NCI-H524 (cell line): ENCODE data around the gene NAGLU.
"Not testable (repeated sequence)": the region's sequence is repeated elsewhere in the genome, so short reads cannot be mapped to it uniquely, and the experiment has no call there.

ENCODE experiments used
- DNase-seq, 2 experiments: peaks; one replicate each; lab custom pipeline; 2025; lab: John Stamatoyannopoulos, UW

The NAGLU gene

DNA sequence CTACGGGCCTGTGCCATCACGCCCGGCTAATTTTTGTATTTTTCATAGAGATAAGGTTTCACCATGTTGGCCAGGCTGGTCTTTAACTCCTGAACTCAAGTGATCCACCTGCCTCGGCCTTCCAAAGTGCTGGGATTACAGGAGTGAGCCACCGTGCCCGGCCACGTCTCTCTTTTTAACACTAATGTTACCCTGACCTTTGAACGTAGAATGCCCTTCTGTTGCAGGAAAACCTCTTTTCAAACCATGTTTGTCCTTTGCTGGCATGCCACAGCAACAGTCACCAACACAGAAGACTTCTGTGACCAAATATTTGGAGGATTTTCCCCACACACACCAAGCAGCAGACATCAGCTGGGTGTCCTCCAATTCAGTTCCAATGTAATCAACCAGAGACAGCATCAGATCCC is 8.8 kb downstream of the NAGLU start:
- no peak for DNase-seq

DNA sequence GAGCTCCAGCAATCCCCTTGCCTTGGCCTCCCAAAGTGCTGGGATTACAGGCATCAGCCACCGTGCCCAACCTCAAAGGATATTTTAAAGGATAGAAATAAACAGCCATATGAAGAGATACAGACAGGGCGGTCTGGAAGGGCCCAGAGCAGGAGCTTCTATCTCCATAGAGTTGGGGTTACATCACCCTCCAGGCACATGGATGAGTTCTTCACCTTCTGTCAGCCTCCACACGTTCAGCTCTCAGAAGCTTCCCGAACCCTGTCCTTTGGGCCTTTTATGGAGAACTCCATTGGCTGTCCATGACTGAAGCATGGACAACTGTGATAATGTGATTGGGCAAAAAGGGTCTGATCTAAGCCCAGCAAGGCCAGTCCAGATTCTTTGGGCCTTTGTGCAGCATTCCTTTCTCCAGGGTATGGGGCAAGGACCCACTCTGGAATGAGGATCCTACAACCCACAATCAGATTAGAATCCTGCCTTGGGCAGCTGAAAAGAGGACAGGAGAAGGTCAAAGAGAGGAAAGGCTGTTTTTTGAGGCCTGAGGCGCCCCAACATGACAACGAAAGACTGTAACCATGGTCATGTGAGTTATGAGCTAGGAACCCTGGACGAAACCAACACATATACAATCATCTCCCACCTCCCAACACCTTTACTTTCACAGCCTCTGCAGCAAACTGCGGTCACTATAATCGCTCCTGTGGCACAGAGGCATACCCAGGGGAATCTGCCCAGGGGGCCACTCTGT is 9.9 kb downstream of the NAGLU start:
- DNase-seq, result not testable (repeated sequence)

DNA sequence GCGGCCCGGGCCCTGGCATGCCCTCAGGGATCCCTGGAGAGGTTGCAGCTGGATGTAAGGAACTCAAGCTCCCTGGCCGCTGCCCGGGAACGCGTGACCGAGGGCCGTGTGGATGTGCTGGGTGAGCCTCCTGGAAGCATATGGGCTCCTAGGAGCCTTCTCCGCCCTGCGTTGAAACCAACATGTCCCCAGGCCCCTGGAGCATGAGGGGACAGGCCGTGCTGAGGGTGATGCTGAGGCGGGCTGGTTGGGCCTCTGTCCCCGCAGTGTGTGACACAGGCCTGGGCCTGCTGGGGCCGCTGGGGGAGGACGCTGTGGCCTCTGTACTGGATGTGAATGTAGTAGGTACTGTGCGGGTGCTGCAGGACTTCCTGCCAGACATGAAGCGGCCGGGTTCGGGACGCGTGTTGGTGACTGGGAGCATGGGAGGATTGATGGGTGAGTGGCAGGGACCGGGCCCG is 11.0 kb downstream of the NAGLU start:
- no peak for DNase-seq

DNA sequence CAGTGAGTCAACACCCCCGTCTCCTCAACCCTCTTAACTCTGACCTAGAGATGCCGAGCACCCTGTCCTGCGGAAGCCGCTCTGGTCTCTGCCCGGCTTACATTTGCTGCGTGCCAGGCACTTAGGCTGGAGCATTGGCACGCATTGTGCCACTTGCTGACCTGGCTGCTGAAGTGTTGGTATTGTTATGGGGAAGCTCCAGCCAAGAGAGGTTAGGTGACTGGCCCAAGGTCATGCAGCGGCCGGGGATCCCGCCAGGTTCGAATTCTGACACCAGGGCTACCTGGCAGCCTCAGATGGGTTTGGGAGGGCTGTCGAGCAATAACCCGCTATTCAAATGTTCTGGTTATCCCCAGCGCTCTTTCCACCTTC is 11.6 kb downstream of the NAGLU start:
- no peak for DNase-seq

DNA sequence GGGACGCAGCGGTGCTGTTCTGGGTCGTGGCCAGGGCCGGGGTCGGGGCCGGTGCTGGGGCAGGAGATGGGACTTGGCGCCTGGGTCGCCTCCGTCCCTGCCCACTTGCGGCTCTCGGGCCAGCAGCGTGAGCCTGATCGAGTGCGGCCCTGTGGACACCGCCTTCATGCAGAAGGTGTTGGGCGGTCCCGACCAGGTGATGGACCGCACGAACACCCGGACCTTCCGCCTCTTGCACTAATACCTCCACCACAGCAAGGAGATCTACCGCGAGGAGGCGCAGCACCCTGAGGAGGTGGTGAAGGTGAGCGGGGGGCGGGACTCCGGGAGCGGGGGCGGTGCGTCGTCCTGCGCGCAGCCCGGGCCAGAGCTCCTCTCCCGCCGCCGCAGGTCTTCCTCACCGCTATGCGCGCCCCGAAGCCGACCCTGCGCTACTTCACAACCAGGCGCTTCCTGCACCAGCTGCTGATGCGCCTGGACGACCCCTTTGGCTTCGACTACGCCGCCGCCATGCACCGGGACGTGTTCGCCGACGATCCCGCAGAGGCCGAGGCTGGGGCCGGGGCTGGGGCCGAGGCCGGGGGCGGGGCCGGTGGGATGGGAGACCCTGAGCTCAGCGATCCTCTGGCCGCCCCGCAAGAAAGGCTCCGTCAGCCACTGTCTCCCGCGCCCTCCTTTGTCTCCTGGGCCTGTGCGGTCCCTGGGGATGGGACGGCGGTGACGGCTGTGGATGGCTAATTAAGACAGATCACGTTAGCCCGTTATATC is 12.2 kb downstream of the NAGLU start:
- peak; percentile 64 to 76 for DNase-seq

DNA sequence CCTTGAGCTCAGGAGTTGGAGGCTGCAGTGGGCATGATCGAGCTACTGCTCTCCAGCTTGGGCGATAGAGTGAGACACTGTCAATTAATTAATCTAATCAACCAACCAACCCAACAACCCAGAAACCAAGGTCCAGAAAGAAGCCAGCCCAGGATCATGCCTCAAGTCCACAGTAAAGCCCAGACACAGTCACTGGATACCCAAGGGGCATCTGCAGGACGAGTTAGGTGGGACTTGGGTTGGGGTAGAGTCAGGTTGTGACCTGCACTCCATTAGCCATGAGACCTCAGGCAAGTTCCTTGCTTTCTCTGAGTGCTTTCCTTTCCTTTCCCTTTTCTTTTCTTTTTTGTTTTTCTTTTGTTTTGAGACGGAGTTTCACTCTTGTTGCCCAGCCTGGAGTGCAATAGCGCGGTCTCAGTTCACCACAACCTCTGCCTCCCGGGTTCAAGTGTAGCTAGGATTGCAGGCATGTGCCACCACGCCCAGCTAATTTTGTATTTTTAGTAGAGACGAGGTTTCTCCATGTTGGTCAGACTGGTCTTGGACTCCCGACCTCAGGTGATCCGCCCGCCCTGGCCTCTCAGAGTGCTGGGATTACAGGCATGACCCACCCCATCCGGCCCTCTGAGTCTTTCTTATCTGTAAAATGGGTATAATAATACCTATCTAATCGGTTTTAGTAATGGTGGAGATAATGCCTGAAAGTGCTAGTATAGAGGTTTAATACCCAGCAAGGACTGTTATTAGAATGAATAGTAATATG is 13.1 kb downstream of the NAGLU start:
- DNase-seq, result no peak

DNA sequence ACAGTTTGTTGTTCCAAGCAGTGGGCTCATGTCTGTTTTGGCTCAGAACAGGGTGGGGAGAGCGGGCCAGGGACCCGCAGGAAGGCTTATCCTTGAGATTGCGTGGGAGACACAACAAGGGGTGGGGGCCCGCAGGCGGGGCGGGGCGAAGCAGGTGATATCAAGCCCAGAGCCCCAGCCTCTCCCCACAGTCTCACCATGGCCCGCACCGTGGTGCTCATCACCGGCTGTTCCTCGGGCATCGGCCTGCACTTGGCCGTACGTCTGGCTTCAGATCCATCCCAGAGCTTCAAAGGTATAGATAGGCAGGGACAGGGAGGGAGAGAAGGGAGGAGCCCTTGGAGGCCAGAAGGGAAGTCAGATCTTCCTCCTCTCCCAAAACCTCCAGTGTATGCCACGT is 16.7 kb downstream of the NAGLU start, which contains the start of gene HSD17B1:
TSS of gene HSD17B1 (plus strand) at position 188 of the 400 bp plus-strand sequence. CDS start at position 199, 11 bp downstream.
- DNase-seq, result not testable (repeated sequence)

DNA sequence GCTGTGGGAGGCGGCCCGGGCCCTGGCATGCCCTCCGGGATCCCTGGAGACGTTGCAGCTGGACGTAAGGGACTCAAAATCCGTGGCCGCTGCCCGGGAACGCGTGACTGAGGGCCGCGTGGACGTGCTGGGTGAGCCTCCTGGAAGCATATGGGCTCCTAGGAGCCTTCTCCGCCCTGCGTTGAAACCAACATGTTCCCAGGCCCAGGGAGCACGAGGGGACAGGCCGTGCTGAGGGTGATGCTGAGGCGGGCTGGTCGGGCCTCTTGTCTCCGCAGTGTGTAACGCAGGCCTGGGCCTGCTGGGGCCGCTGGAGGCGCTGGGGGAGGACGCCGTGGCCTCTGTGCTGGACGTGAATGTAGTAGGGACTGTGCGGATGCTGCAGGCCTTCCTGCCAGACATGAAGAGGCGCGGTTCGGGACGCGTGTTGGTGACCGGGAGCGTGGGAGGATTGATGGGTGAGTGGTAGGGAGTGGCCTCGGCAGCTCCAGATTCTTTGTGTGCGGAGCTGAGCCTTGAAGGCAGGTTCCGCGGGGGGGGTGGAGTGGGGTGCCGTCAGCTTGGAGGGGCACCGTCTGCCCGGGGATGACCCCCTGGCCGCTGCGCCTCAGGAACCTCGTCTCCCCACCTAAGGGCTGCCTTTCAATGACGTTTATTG is 17.2 kb downstream of the NAGLU start:
- DNase-seq, result no peak

DNA sequence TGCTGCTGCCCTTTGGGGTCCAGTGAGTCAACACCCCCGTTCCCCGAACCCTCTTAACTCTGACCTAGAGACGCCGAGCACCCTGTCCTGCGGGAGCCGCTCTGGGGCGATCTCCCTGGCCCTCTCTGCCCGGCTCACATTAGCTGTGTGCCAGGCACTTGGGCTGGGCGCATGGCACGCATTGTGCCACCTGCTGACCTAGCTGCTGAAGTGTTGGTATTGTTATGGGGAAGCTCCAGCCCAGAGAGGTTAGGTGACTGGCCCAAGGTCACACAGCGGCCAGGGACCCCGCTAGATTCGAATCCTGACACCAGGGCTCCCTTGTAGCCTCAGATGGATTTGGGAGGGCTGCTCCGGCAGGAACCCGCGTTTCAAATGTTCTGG is 17.8 kb downstream of the NAGLU start:
- DNase-seq, result peak in 1 of 2 experiments; percentile 21

DNA sequence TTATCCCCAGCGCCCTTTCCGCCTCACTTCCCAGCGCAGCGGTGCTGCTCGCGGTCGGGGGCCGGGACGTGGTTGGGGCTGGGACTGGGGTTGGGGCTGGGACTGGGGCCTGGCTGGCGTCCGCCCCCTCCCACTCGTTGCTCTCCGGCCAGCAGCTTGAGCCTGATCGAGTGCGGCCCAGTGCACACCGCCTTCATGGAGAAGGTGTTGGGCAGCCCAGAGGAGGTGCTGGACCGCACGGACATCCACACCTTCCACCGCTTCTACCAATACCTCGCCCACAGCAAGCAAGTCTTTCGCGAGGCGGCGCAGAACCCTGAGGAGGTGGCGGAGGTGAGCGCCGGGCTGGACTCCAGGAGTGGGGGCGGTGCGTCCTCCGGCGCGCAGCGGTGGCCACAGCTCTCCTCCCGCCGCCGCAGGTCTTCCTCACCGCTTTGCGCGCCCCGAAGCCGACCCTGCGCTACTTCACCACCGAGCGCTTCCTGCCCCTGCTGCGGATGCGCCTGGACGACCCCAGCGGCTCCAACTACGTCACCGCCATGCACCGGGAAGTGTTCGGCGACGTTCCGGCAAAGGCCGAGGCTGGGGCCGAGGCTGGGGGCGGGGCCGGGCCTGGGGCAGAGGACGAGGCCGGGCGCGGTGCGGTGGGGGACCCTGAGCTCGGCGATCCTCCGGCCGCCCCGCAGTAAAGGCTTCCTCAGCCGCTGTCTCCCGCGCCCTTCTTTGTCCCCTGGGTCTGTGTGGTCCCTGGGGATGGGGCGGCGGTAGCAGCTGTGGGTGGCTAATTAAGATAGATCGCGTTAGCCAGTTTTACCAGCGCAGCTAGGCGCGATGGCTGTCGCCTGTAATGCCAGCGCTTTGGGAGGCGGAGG is 18.4 kb downstream of the NAGLU start:
- peak; percentile 47 to 75 for DNase-seq

DNA sequence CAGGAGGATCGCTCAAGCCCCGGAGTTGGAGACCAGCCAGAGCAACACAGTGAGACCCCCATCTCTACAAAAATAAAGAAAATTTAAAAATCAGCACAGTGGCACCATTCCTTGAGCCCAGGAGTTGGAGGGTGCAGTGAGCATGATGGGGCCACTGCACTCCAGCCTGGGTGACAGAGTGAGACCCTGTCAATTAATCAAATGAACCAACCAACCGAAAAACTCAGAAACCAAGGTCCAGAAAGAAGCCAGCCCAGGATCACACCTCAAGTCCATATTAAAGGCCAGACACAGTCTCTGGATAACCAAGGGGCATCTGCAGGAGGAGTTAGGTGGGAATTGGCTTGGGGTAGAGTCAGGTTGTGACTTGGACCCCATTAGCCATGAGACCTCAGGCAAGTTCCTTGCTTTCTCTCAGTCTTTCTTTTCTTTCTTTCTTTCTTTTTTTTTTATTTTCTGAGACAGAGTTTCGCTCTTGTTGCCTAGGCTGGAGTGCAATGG is 19.1 kb downstream of the NAGLU start:
- no peak for DNase-seq

DNA sequence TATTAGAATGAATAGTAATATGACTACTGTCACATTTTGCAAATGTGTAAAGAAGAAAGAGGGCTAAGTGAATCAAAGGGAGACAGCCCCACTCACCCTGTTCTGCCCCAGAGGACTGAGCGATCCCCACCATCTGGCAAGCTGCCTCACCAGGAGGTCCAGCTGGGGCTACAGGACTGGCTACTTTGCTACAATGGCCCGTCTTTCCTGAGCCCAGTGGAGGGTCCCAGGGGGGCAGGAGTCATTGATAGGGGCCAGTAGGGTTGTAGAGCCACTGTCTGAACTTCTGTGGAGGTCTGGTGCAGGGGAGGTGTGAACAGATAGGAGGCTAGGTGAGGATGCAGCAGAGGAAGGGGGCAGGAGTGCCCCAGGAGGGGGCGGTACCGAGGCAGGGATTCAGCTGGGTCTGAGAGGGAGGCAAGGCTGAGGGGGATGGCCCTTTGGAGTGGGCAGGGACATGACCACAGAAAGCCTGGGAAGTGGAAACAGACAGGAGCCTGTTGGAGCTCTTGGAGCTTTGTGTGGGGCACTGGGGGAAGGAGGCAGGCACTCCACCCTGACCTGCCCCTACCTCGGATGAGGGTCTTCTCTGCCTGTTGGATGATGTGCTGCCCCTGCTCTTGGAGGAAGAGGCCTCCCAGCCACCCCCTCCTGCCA is 20.0 kb downstream of the NAGLU start:
- DNase-seq, result not testable (repeated sequence)

DNA sequence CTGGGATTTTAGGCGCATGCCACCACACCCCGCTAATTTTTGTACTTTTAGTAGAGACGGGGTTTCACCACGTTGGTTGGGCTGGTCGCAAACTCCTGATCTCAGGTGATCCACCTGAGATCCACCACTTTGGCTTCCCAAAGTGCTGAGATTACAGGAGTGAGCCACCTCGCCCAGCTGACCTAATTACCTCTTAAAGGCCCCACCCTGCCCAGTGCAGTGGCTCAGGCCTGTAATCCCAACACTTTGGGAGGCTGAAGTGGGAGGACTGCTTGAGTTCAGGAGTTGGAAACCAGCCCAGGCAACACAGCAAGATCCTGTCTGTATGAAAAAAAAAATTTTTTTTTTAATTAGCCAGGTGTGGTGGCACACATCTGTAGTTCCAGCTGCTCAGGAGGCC is 23.0 kb downstream of the NAGLU start:
- DNase-seq, result no peak

DNA sequence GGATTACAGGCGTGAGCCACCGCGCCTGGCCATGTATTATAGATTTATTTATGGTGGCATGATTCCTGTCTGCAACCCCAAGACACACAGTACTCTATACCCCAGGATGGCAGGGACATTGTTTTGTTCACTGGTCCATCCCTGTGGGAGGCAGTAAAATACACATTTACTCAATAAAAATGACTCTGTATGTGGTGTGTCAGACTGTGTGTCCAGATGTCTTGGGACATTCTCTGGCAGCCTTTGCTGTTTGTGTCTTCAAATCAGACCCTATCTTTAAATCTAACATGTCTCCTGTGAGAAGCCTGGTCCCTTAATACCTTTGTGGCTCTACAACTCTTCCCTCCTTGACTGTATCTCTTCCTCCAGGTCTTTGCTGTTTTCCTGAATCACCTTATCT is 24.2 kb downstream of the NAGLU start:
- no peak for DNase-seq

DNA sequence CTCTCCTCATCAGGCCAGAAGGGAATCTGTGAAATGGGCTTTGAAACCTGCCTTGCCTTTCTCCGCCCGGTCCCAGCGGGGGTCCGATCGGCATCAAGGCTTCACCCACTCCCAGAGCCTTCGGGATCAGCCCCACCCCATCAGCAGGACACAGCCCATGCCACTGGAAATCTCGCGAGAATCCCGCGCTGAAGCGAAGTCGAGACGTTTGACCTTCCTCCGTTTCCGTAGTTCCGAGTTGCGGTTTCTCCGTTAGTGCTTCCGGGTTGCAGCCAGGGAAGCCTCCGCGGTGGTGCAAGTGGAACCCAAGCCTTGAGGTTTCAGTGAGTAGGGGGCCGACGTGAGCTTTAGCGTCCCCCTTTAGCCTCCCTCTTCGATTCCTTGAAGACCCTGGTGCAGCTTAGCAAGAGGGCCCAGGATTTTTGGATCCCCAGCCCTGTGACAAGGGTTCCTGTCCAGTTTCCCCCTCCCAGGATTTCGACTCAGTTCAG is 25.9 kb downstream of the NAGLU start, which contains the start of gene COASY:
TSS of gene COASY (plus strand) at position 252 of the 491 bp plus-strand sequence. CDS start 475 bp downstream, outside the sequence.
- DNase-seq, result peak; percentile 96 to 99

DNA sequence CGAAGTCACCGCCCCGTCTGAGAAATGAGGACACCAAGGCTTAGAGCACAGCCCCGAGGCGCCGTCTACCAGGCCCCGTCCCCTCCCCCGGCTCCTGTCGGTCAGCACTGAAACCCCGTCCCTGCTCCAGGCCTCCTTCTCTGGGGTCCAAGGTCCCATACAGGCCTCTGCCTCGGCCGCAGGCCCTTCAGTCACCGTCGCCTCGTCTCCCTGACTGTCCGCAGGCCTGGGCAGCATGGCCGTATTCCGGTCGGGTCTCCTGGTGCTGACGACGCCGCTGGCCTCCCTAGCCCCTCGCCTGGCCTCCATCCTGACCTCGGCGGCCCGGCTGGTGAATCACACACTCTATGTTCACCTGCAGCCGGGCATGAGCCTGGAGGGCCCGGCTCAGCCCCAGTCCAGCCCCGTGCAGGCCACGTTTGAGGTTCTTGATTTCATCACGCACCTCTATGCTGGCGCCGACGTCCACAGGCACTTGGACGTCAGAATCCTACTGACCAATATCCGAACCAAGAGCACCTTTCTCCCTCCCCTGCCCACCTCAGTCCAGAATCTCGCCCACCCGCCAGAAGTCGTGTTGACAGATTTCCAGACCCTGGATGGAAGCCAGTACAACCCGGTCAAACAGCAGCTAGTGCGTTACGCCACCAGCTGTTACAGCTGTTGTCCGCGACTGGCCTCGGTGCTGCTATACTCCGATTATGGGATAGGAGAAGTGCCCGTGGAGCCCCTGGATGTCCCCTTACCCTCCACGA is 26.5 kb downstream of the NAGLU start:
- DNase-seq, result no peak

DNA sequence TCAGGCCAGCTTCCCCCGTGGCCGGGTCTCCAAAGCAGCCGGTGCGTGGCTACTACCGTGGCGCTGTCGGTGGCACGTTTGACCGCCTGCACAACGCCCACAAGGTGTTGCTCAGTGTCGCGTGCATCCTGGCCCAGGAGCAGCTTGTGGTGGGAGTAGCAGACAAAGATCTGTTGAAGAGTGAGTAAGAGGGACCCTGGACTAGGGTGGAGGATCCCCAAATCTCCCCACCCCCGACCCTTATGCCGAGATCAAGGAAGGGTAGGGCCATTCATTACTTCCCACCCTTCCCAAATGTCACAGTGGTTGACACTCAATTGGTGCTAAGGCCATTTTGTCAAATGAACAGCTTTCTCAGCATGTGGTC is 27.1 kb downstream of the NAGLU start:
- DNase-seq, result no peak

DNA sequence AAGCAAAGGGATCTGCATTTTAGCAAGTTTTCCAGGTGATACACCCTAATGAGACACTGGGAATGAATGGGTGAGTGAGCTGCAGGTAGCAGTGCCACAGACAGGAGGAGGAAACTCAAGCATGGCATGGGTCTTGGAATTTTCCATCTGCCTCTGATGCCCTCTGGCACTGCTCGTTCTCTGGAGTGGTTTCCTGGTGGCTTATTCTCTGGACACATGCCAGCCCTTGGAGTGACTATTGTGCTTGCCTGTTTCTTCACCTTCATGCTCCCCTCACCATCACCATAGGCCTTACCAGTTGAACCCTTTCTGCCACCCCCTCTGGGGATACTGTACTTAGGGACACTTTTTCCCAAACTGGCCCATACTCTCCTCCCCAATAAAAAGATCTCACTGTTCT is 27.5 kb downstream of the NAGLU start:
- no peak for DNase-seq

DNA sequence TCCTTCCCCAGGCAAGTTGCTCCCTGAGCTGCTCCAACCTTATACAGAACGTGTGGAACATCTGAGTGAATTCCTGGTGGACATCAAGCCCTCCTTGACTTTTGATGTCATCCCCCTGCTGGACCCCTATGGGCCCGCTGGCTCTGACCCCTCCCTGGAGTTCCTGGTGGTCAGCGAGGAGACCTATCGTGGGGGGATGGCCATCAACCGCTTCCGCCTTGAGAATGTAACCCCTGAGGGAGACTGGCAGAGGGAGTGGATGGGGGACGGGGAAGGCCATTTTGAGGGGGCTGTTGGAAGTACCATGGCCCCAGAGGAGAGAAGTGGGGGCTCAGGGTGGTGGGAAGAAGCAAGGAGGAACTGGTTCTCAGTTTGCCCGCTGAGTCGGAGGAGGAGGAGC is 27.9 kb downstream of the NAGLU start:
- no peak for DNase-seq
